ENCODE results near the gene RAB23.

Gene RAB23

DNA sequence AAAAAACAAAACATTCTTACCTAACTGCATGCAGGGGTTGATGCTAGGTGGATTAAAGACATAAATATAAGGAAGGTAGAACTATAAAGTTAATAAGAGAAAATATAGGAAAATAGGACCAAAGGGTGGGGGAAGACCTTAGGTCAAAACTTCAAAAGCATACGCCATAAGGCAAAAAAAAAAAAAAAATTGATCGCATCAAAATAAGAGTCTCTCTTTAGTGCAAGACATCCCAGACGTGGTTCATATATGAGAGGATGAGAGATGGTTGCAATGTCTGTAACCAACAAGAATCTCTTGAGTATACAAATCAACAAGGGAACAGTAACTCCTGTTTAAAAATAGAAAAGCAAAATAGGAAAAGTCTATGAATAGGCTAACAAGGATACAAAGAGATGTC, 41.5 kb downstream of the RAB23 start:
- no peak for DNase-seq (ENCODE audit: low spot score)

DNA sequence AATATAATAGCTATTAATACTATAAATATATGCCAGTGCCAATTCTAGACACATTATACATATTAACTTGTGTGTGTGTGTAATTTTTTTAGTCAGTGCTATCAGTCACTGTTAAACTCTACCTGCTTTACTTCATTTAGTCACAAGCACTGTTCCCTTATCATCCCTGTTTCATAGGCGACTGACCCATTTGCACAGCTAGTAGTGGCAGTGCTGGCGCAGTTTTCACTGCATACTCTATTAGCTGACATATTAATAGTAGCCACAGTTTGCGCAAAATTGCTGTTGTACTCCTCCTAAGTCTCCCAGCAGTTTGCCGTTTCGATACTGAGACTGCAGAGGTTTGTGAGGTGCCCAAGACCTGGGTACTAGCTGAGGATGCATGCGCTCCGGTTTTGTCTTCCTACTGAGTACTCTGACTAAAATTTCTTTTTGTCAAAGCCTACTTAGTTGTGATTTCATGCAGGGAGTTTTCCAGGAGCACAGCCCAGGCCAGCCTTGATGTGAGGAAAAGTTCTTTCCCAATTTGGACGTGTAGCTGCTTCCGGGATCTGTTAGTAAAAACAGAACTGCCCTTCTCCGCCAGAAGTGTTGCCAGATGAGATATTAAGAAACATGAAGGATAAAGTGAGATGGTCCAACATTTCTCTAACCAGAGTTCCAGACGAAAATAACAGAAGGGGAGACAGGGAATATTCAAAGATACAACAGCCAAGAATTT, 44.4 kb downstream of the RAB23 start:
- DNase-seq (ENCODE audit: low spot score): no peak

GRCh38 chr6:57174511-57174907, 47.6 kb downstream of the RAB23 start:
- DNase-seq (ENCODE audit: low spot score): no peak

GRCh38 chr6:57173886-57174510, 48.1 kb downstream of the RAB23 start:
- DNase-seq (ENCODE audit: low spot score): peak; percentile 70

- peak; percentile 53 for DNase-seq (ENCODE audit: low spot score)
Measured at GRCh38 chr6:57173056-57173885, 48.8 kb downstream of the RAB23 start.

- peak; percentile 89 for DNase-seq (ENCODE audit: low spot score)
Measured at GRCh38 chr6:57172136-57173055, 49.7 kb downstream of the RAB23 start, which contains the start of gene BAG2. Gene BAG2 (plus strand): TSS chr6:57172326. CDS start chr6:57172698, 372 bp downstream.

GRCh38 chr6:57165080-57165479, 57.0 kb downstream of the RAB23 start:
- no peak for DNase-seq (ENCODE audit: low spot score)

- DNase-seq (ENCODE audit: low spot score): no peak
Measured at GRCh38 chr6:57163956-57164355, 58.2 kb downstream of the RAB23 start.

GRCh38 chr6:57162516-57162915, 59.6 kb downstream of the RAB23 start:
- no peak for DNase-seq (ENCODE audit: low spot score)

- no peak for DNase-seq (ENCODE audit: low spot score)
Measured at GRCh38 chr6:57162028-57162427, 60.1 kb downstream of the RAB23 start.

- no peak for DNase-seq (ENCODE audit: low spot score)
Measured at GRCh38 chr6:57159127-57159526, 63.0 kb downstream of the RAB23 start.

GRCh38 chr6:57158658-57159057, 63.4 kb downstream of the RAB23 start:
- DNase-seq (ENCODE audit: low spot score): peak; percentile 20

DNA sequence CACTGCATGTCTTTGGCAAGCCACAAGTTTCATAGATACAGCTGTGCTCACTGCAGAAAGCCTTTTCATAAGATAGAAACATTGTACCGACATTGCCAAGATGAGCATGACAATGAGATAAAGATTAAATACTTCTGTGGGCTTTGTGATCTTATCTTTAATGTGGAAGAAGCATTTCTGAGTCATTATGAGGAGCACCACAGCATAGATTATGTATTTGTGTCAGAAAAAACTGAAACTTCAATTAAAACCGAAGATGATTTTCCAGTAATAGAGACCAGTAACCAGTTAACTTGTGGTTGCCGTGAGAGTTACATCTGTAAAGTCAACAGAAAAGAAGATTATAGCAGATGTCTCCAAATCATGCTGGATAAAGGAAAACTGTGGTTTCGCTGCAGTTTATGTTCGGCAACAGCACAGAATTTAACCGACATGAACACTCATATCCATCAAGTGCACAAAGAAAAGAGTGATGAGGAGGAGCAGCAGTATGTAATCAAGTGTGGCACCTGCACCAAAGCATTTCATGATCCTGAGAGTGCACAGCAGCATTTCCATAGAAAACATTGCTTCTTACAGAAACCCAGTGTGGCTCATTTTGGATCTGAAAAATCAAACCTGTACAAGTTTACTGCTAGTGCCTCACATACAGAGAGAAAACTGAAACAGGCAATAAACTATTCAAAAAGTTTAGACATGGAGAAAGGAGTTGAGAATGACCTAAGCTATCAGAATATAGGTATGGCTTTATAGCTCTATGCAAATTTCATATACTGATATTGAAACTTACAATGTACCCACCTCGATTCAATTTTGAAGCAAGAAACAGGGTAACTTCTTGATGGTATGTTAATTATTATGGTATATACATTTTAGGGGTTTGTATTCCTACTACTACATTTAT, 73.9 kb downstream of the RAB23 start:
- DNase-seq (ENCODE audit: low spot score): no peak

- DNase-seq (ENCODE audit: low spot score): no peak
Measured at GRCh38 chr6:57147401-57147800, 74.7 kb downstream of the RAB23 start.

DNA sequence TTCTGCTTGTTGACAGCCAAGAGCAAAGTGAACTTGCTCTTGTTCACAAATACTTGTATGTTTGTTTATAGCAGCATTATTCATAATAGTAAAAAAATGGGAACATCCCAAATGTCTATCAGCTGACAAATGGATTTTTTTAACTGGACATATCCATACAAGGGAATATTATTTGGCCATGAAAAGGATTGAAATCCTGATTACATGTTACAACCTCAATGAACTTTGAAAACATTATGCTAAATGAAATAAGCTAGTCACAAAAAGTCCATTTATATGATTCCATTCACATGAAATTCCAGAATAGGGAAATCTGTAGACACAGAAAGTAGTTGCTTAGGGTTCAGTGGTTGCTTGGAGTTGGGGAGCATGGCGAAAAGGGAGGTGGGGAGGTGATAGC, 78.4 kb downstream of the RAB23 start:
- DNase-seq (ENCODE audit: low spot score): no peak

DNA sequence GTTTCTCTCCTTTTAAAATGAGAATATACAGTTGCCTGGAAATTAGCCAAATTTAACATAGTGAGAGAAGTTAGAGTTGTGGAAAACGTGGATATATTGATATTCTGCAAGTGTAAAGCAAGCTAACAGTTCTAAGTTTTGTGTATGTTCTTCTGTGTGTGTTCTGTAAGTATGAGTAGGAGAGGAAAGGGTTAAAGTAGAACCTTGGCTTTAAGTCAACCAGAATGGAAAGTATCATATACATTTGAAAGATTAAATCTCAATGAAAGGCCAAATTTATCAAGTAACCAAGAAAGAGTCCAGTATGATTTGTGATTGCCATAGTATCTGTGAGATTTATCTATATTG, 80.0 kb downstream of the RAB23 start:
- DNase-seq (ENCODE audit: low spot score): no peak

- no peak for DNase-seq (ENCODE audit: low spot score)
Measured at GRCh38 chr6:57141451-57142177, 80.5 kb downstream of the RAB23 start.

GRCh38 chr6:57138026-57138425, 84.1 kb downstream of the RAB23 start:
- no peak for DNase-seq (ENCODE audit: low spot score)

GRCh38 chr6:57137350-57137749, 84.8 kb downstream of the RAB23 start:
- no peak for DNase-seq (ENCODE audit: low spot score)

Data from kidney tubule cell (primary cell).